Fibroblast of pulmonary artery (primary cell): ENCODE results near the gene ZNF423.

Source experiments
- DNase-seq: peaks from one replicate; pipeline ENCODE4 v3.0.0-alpha.2; 2010; ENCODE audit warnings: low read depth
- H3K4me3 ChIP-seq: replicated peaks from 2 replicates; pipeline ENCODE4 v1.5.1; 2011; ENCODE audit warnings: low read depth, mild to moderate bottlenecking, control low read depth, low read length, moderate library complexity
- CTCF ChIP-seq: IDR thresholded peaks from 2 replicates; pipeline ENCODE4 v1.5.1; 2011; ENCODE audit warnings: mild to moderate bottlenecking, control low read depth, low read length, inconsistent platforms; ENCODE audit errors: missing control alignments

The ZNF423 gene

GRCh38 chr16:49776734-49777133 is 79.2 kb downstream of the ZNF423 start:
- no peak for DNase-seq
- no peak for TF ChIP-seq CTCF
- H3K4me3 ChIP-seq: no peak overlapping the region

- peak; percentile 44 for DNase-seq
- no peak overlapping the region for H3K4me3 ChIP-seq
- no peak for TF ChIP-seq CTCF
Measured at GRCh38 chr16:49776085-49776595, 79.8 kb downstream of the ZNF423 start.

- DNase-seq: no peak
- H3K4me3 ChIP-seq: no peak overlapping the region
- no peak for TF ChIP-seq CTCF
Measured at GRCh38 chr16:49775581-49775980, 80.3 kb downstream of the ZNF423 start.

- no peak for DNase-seq
Measured at GRCh38 chr16:49775018-49775417, 80.9 kb downstream of the ZNF423 start.

GRCh38 chr16:49773534-49774475 is 82.1 kb downstream of the ZNF423 start:
- no peak for TF ChIP-seq CTCF
- DNase-seq: no peak
- no peak overlapping the region for H3K4me3 ChIP-seq

More at GRCh38 chr16:49775018-49775417, 80.9 kb downstream of the ZNF423 start:
- H3K4me3 ChIP-seq: no peak overlapping the region
- no peak for TF ChIP-seq CTCF

GRCh38 chr16:49767998-49768397 is 87.9 kb downstream of the ZNF423 start:
- no peak for DNase-seq
- H3K4me3 ChIP-seq: no peak overlapping the region
- no peak for TF ChIP-seq CTCF

- DNase-seq: no peak
Measured at GRCh38 chr16:49767414-49767813, 88.5 kb downstream of the ZNF423 start.

More at GRCh38 chr16:49767414-49767813, 88.5 kb downstream of the ZNF423 start:
- no peak for TF ChIP-seq CTCF
- no peak overlapping the region for H3K4me3 ChIP-seq
